IMR-90 (cell line): ENCODE measurements around the gene NFKBIE. TPM values are rescaled to one million over a fixed set of nuclear protein-coding genes. Genes with fewer than 3 reads are reported as not detected.

Source experiments
- ATAC-seq: fragments of 200-7000 bp; cut with Tn5 transposase; 2 replicates; pipeline ENCODE4 v1.9.1; 2020; ENCODE audit warnings: low read depth, mild to moderate bottlenecking, moderate library complexity
- BruUV-seq: library from RNA; stranded (reverse); fragments of 400-500 nt; replicated peaks from 2 replicates; lab custom pipeline; 2021; lab: Mats Ljungman, UMichigan
- CTCF ChIA-PET: fragments of 300-600 bp; formaldehyde crosslinking; extraction: SDS; loops from one replicate; lab custom pipeline; 2021; ENCODE audit warnings: antibody characterized with exemption; lab: Yijun Ruan, JAX
- POLR2A ChIA-PET: fragments of 300-600 bp; sonication (Branson Sonifier 250); formaldehyde crosslinking; loops from one replicate; lab custom pipeline; 2022; ENCODE audit warnings: antibody characterized with exemption; ENCODE audit not compliant: unreplicated experiment; lab: Charles Lee
- DNase-seq: peaks from one replicate; pipeline ENCODE4 v3.0.0; 2013
- H2AFZ ChIP-seq: replicated peaks from 2 replicates; pipeline ENCODE3; 2013; ENCODE audit warnings: low read length, mild to moderate bottlenecking; ENCODE audit not compliant: poor library complexity
- H2AK5ac ChIP-seq: 2 replicates; pipeline ENCODE4 v1.6.1; 2013; ENCODE audit warnings: low read depth, low read length, inconsistent platforms
- H2AK9ac ChIP-seq: replicated peaks from 2 replicates; pipeline ENCODE3; 2013; ENCODE audit warnings: mild to moderate bottlenecking, low read depth, low read length, moderate library complexity; ENCODE audit not compliant: poor library complexity
- H2BK120ac ChIP-seq: 2 replicates; pipeline ENCODE4 v1.6.1; 2013; ENCODE audit warnings: low read depth, low read length, inconsistent platforms
- H2BK15ac ChIP-seq: 3 replicates; pipeline ENCODE4 v1.6.1; 2013; ENCODE audit warnings: low read depth, low read length, inconsistent platforms
- H2BK20ac ChIP-seq: 2 replicates; pipeline ENCODE4 v1.6.1; 2013; ENCODE audit warnings: low read depth, mild to moderate bottlenecking, inconsistent platforms, low read length, moderate library complexity
- H2BK5ac ChIP-seq: 2 replicates; pipeline ENCODE4 v1.6.1; 2013; ENCODE audit warnings: mild to moderate bottlenecking, low read depth, low read length, inconsistent platforms; ENCODE audit not compliant: poor library complexity, severe bottlenecking
- H3K14ac ChIP-seq: replicated peaks from 2 replicates; pipeline ENCODE4 v1.6.1; 2013; ENCODE audit warnings: low read depth, low read length, inconsistent platforms
- H3K18ac ChIP-seq: 2 replicates; pipeline ENCODE4 v1.6.1; 2013; ENCODE audit warnings: low read depth, low read length, control low read depth
- H3K23ac ChIP-seq: 2 replicates; pipeline ENCODE4 v1.6.1; 2013; ENCODE audit warnings: low read depth, low read length, inconsistent platforms
- H3K27ac ChIP-seq: 2 replicates; pipeline ENCODE4 v1.5.1; 2013; ENCODE audit warnings: mild to moderate bottlenecking, control low read depth, low read length; ENCODE audit not compliant: insufficient read depth
- H3K27me3 ChIP-seq: 2 replicates; pipeline ENCODE4 v1.6.1; 2013; ENCODE audit warnings: low read length; ENCODE audit not compliant: control insufficient read depth, insufficient read depth
- H3K36me3 ChIP-seq: 2 replicates; pipeline ENCODE4 v1.6.1; 2013; ENCODE audit warnings: low read length, mixed read lengths; ENCODE audit not compliant: control insufficient read depth, insufficient read depth
- H3K4ac ChIP-seq: 2 replicates; pipeline ENCODE4 v1.6.1; 2013; ENCODE audit warnings: low read depth, low read length, inconsistent platforms
- H3K4me1 ChIP-seq: 2 replicates; pipeline ENCODE4 v1.6.1; 2013; ENCODE audit warnings: low read length, mixed read lengths; ENCODE audit not compliant: control insufficient read depth, insufficient read depth
- H3K4me2 ChIP-seq: 2 replicates; pipeline ENCODE4 v1.6.1; 2013; ENCODE audit warnings: low read depth, mild to moderate bottlenecking, control low read depth, low read length, moderate library complexity
- H3K4me3 ChIP-seq: 2 replicates; pipeline ENCODE4 v1.5.1; 2013; ENCODE audit warnings: low read depth, mild to moderate bottlenecking, control low read depth, low read length, moderate library complexity; ENCODE audit not compliant: insufficient read depth
- H3K56ac ChIP-seq: 2 replicates; pipeline ENCODE4 v1.6.1; 2013; ENCODE audit warnings: low read length, inconsistent platforms; ENCODE audit not compliant: insufficient read depth; ENCODE audit errors: extremely low read depth
- H3K79me1 ChIP-seq, 2 experiments: 2 replicates each; pipeline ENCODE4 v1.6.1; 2013; ENCODE audit warnings: low read length in 2 of 2, inconsistent platforms in 1 of 2, low read depth in 1 of 2
- H3K9ac ChIP-seq: 2 replicates; pipeline ENCODE4 v1.6.1; 2013; ENCODE audit warnings: low read depth, low read length, control low read depth
- H3K9me1 ChIP-seq: 2 replicates; pipeline ENCODE4 v1.6.1; 2013; ENCODE audit warnings: low read length, inconsistent platforms; ENCODE audit not compliant: insufficient read depth
- H3K9me3 ChIP-seq: 2 replicates; pipeline ENCODE4 v1.6.1; 2013; ENCODE audit warnings: low read length; ENCODE audit not compliant: control insufficient read depth, insufficient read depth
- H4K20me1 ChIP-seq: 2 replicates; pipeline ENCODE4 v1.6.1; 2013; ENCODE audit warnings: low read length, inconsistent platforms; ENCODE audit not compliant: insufficient read depth
- H4K5ac ChIP-seq: 2 replicates; pipeline ENCODE4 v1.6.1; 2013; ENCODE audit warnings: mild to moderate bottlenecking, low read depth, low read length, control low read depth
- H4K8ac ChIP-seq, 2 experiments: 2 replicates each; pipeline ENCODE4 v1.6.1; 2013; ENCODE audit warnings: low read depth in 2 of 2, low read length in 2 of 2, control low read depth in 1 of 2, inconsistent platforms in 1 of 2
- H4K91ac ChIP-seq: 2 replicates; pipeline ENCODE4 v1.6.1; 2013; ENCODE audit warnings: low read depth, low read length, inconsistent platforms; ENCODE audit not compliant: insufficient read depth
- BHLHE40 ChIP-seq: fragments of 150-350 bp; IDR thresholded peaks from 2 replicates; pipeline ENCODE4 v1.6.1; 2016; ENCODE audit warnings: mild to moderate bottlenecking, low read depth, low read length
- CEBPB ChIP-seq: IDR thresholded peaks from 2 replicates; pipeline ENCODE4 v1.6.1; 2012; ENCODE audit warnings: low read depth, low read length, improper control_type of control experiment
- CTCF ChIP-seq: conservative IDR thresholded peaks from 2 replicates; pipeline ENCODE4 v1.5.1; 2012; ENCODE audit warnings: mild to moderate bottlenecking, low read depth, low read length, improper control_type of control experiment
- ELK1 ChIP-seq: fragments of 150-350 bp; IDR thresholded peaks from 2 replicates; pipeline ENCODE4 v1.6.1; 2016; ENCODE audit warnings: low read depth, mild to moderate bottlenecking, low read length, moderate library complexity, borderline replicate concordance
- MAZ ChIP-seq: IDR thresholded peaks from 2 replicates; pipeline ENCODE4 v1.6.1; 2012; ENCODE audit warnings: low read depth, mild to moderate bottlenecking, low read length, improper control_type of control experiment, moderate library complexity, borderline replicate concordance
- RAD21 ChIP-seq: IDR thresholded peaks from 2 replicates; pipeline ENCODE4 v1.6.1; 2012; ENCODE audit warnings: low read length, improper control_type of control experiment
- SMC3 ChIP-seq: fragments of 150-350 bp; IDR thresholded peaks from 2 replicates; pipeline ENCODE4 v1.6.1; 2016; ENCODE audit warnings: low read depth, mild to moderate bottlenecking, antibody characterized with exemption, low read length, moderate library complexity
- WGBS, 2 experiments: methylation state at CpG; one replicate each; pipeline versions ENCODE4 v1.1.5 to v1.1.7; 2013; ENCODE audit warnings: missing lambda C conversion rate in 2 of 2; ENCODE audit not compliant: insufficient read length in 1 of 2; ENCODE audit errors: extremely low coverage in 2 of 2; 5-methylcytosine and 5-hydroxymethylcytosine counted together
- dilution Hi-C: fragments of 300-500 bp; cut with HindIII; formaldehyde crosslinking; loops from one replicate; pipeline ENCODE4 v1.14.3; 2018; ENCODE audit warnings: low sequenced_read_pairs; ENCODE audit not compliant: unreplicated experiment
- in situ Hi-C: fragments of 300-500 bp; cut with MboI; formaldehyde crosslinking; loops from 3 replicates; pipeline ENCODE4 v1.14.3; 2019; ENCODE audit warnings: low sequenced_read_pairs, inconsistent platforms, mixed read lengths
- intact Hi-C: fragments of 100-400 bp; cut with micrococcal nuclease; formaldehyde crosslinking; loops from 2 replicates; pipeline ENCODE4 v1.10.0; 2022
- polyA plus RNA-seq, 3 experiments: library from polyadenylated mRNA; depleted of rRNA; stranded (reverse); fragments of >200 nt; gene quantifications; 2 replicates each; pipeline ENCODE4 v1.2.3, GENCODE V29; 2012; ENCODE audit warnings: low replicate concordance in 1 of 3
- total RNA-seq: library from RNA; depleted of rRNA; stranded (reverse); fragments of >200 nt; gene quantifications from 2 replicates; pipeline ENCODE4 v1.2.3, GENCODE V29; 2012

The NFKBIE gene
- total and polyA plus RNA-seq, 2 of the 4 experiments (the other 2 are of a cell fraction), result 7.9 to 13.0 TPM

GRCh38 chr6:44234101-44235025, 31.0 kb downstream of the NFKBIE start:
- H3K9ac ChIP-seq, result no peak overlapping the region
- H2AFZ ChIP-seq, result peak overlapping the region; percentile 86
- peak overlapping the region; percentile 9; the same call in 1 of the 2 replicates for H3K23ac ChIP-seq
- H3K27ac ChIP-seq, result peak overlapping the region; percentile 42; the same call in 1 of the 2 replicates
- peak overlapping the region; percentile 4; the same call in 1 of the 2 replicates for H3K4me2 ChIP-seq
- no peaks in the 10 kb centered on the region for H3K9me3 ChIP-seq
- peak overlapping the region; percentile 20; the same call in 1 of the 2 replicates for H3K14ac ChIP-seq
- H3K4me3 ChIP-seq, result no peak overlapping the region
- peaks cover 2% of the 10 kb centered on the region; the same call in 1 of the 2 replicates for H3K36me3 ChIP-seq
- dilution Hi-C loops, result no loop called here
- H3K27me3 ChIP-seq, result no peaks in the 10 kb centered on the region
- ChIA-PET CTCF (interaction anchor here (0.6 to 1.8 kb wide), 15 partner anchors 10 to 1173 kb away, joined by 3 to 20 read pairs (median 4); partner anchors contain the start of gene SLC29A1), POLR2A (interaction anchor here (1.7 kb wide), 1 partner anchor 13 kb away, joined by 10 read pairs; the partner anchor contains the start of gene HSP90AB1)
- BruUV-seq, result no TSS peak
- peak overlapping the region; percentile 58 to 75; a peak in 3 of 4 replicates for H4K8ac ChIP-seq
- peak overlapping the region; percentile 69 for H2BK120ac ChIP-seq
- 0 out of 4 replicates have a peak, but pooled peaks cover 0 to 4% of the 10 kb centered on the region in 2 experiments for H3K79me1 ChIP-seq
- peak overlapping the region; percentile 9; the same call in 1 of the 2 replicates for H3K18ac ChIP-seq
- no peak overlapping the region; the same call in 1 of the 2 replicates for H3K56ac ChIP-seq
- ATAC-seq (peak; percentile 71), DNase-seq (peak; percentile 73)
- 40% methylated on average over 3 of the region's 5 CpGs; no CpG with 5 or more reads in 1 of the 2 experiments for WGBS, 2 experiments
- intact Hi-C loops, result loop anchor here (1.0 kb wide), 2 partner anchors 62 to 138 kb away; no protein-coding TSS in a partner anchor
- in situ Hi-C loops, result loop anchor here (5.0 kb wide), 2 partner anchors 62 to 127 kb away; no protein-coding TSS in a partner anchor
- TF ChIP-seq BHLHE40, result no peak
- TF ChIP-seq CEBPB, result no peak
- peak; percentile 81 for TF ChIP-seq CTCF
- TF ChIP-seq MAZ, result 0 out of 2 replicates have a peak, but pooled peaks have one; percentile 59
- no peak for TF ChIP-seq ELK1
- TF ChIP-seq RAD21, result peak; percentile 75
- TF ChIP-seq SMC3, result peak; percentile 72
- peak overlapping the region; percentile 57 for H4K91ac ChIP-seq
- H2BK5ac ChIP-seq, result peak overlapping the region; percentile 22
- peak overlapping the region; percentile 20 for H4K5ac ChIP-seq
- H2BK15ac ChIP-seq, result peak overlapping the region; percentile 14; the same call in 1 of the 3 replicates
- peaks cover 4% of the 10 kb centered on the region for H3K9me1 ChIP-seq
- H2BK20ac ChIP-seq, result peak overlapping the region; percentile 53; the same call in 1 of the 2 replicates
- no peaks in the 10 kb centered on the region for H4K20me1 ChIP-seq
- H3K4ac ChIP-seq, result peak overlapping the region; percentile 57
- peak overlapping the region; percentile 35 for H2AK9ac ChIP-seq
- peak overlapping the region; percentile 84; the same call in 1 of the 2 replicates for H2AK5ac ChIP-seq
- H3K4me1 ChIP-seq, result peaks cover 16% of the 10 kb centered on the region
